Breast epithelium (tissue), 4 donors: ENCODE measurements around the gene CGNL1. TPM values are rescaled to one million over a fixed set of nuclear protein-coding genes. Genes with fewer than 3 reads are reported as not detected.

Source experiments
- DNase-seq, 2 donors: peaks; one replicate each; pipeline ENCODE4 v3.0.0-alpha.2; 2019; ENCODE audit warnings: low spot score in 2 of 2
- H3K27ac ChIP-seq, 2 donors: fragments of 200-600 bp; sonication (generic) in 1 of 2; one replicate each; pipeline ENCODE4 v1.5.1; 2016 to 2019; ENCODE audit warnings: mild to moderate bottlenecking in 1 of 2
- H3K27me3 ChIP-seq, 2 donors: fragments of 200-600 bp; sonication (generic) in 1 of 2; one replicate each; pipeline versions ENCODE4 v1.5.1 to v1.6.0; 2017 to 2019; ENCODE audit warnings: control low read depth in 1 of 2, mild to moderate bottlenecking in 1 of 2
- H3K36me3 ChIP-seq: fragments of 200-600 bp; one replicate; pipeline ENCODE4 v1.5.1; 2019
- H3K4me1 ChIP-seq, 2 donors: fragments of 200-600 bp; sonication (generic); one replicate each; pipeline ENCODE4 v1.5.1; 2016 to 2019; ENCODE audit warnings: control low read depth in 1 of 2
- H3K4me3 ChIP-seq, 3 donors: fragments of 200-600 bp; sonication (generic); 1 replicate in 2 of 3; 2 replicates in 1 of 3; pipeline ENCODE4 v1.5.1; 2016 to 2019; ENCODE audit warnings: mild to moderate bottlenecking in 3 of 3, moderate library complexity in 2 of 3
- H3K9me3 ChIP-seq, 2 donors: fragments of 200-600 bp; sonication (generic) in 1 of 2; one replicate each; pipeline ENCODE4 v1.5.1; 2016 to 2019; ENCODE audit warnings: control low read depth in 1 of 2
- POLR2A ChIP-seq: fragments of 450-650 bp; IDR thresholded peaks from one replicate; pipeline ENCODE4 v1.6.1; 2016; ENCODE audit warnings: antibody characterized with exemption, mild to moderate bottlenecking, moderate library complexity
- POLR2AphosphoS5 ChIP-seq, 3 donors: sonication (generic); formaldehyde crosslinking; IDR thresholded peaks; one replicate each; pipeline ENCODE4 v1.6.1; 2017; ENCODE audit warnings: antibody characterized with exemption in 3 of 3
- intact Hi-C: fragments of 100-400 bp; cut with DNase I; formaldehyde crosslinking; loops from one replicate; pipeline ENCODE4 v1.15.1; 2023; ENCODE audit warnings: low total_unique reads
- total RNA-seq, 3 donors: library from RNA; depleted of rRNA; stranded (reverse); fragments of >200 nt; gene quantifications; one replicate each; pipeline ENCODE4 v1.1.0, GENCODE V29; 2016
- TF ChIP-seq, protein P1 (sequence below), 3 donors: fragments of 450-650 bp; IDR thresholded peaks; one replicate each; pipeline ENCODE4 v1.5.1; 2016 to 2017; ENCODE audit warnings: antibody characterized with exemption in 3 of 3, mild to moderate bottlenecking in 3 of 3, moderate library complexity in 3 of 3

CGNL1 gene, protein sequence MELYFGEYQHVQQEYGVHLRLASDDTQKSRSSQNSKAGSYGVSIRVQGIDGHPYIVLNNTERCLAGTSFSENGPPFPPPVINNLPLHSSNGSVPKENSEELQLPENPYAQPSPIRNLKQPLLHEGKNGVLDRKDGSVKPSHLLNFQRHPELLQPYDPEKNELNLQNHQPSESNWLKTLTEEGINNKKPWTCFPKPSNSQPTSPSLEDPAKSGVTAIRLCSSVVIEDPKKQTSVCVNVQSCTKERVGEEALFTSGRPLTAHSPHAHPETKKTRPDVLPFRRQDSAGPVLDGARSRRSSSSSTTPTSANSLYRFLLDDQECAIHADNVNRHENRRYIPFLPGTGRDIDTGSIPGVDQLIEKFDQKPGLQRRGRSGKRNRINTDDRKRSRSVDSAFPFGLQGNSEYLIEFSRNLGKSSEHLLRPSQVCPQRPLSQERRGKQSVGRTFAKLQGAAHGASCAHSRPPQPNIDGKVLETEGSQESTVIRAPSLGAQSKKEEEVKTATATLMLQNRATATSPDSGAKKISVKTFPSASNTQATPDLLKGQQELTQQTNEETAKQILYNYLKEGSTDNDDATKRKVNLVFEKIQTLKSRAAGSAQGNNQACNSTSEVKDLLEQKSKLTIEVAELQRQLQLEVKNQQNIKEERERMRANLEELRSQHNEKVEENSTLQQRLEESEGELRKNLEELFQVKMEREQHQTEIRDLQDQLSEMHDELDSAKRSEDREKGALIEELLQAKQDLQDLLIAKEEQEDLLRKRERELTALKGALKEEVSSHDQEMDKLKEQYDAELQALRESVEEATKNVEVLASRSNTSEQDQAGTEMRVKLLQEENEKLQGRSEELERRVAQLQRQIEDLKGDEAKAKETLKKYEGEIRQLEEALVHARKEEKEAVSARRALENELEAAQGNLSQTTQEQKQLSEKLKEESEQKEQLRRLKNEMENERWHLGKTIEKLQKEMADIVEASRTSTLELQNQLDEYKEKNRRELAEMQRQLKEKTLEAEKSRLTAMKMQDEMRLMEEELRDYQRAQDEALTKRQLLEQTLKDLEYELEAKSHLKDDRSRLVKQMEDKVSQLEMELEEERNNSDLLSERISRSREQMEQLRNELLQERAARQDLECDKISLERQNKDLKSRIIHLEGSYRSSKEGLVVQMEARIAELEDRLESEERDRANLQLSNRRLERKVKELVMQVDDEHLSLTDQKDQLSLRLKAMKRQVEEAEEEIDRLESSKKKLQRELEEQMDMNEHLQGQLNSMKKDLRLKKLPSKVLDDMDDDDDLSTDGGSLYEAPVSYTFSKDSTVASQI
- 10 to 100 TPM in 2 of 3 donors, 1 to 10 TPM in 1; 5.4 to 24.9 (median 18.4) TPM for total RNA-seq

DNA sequence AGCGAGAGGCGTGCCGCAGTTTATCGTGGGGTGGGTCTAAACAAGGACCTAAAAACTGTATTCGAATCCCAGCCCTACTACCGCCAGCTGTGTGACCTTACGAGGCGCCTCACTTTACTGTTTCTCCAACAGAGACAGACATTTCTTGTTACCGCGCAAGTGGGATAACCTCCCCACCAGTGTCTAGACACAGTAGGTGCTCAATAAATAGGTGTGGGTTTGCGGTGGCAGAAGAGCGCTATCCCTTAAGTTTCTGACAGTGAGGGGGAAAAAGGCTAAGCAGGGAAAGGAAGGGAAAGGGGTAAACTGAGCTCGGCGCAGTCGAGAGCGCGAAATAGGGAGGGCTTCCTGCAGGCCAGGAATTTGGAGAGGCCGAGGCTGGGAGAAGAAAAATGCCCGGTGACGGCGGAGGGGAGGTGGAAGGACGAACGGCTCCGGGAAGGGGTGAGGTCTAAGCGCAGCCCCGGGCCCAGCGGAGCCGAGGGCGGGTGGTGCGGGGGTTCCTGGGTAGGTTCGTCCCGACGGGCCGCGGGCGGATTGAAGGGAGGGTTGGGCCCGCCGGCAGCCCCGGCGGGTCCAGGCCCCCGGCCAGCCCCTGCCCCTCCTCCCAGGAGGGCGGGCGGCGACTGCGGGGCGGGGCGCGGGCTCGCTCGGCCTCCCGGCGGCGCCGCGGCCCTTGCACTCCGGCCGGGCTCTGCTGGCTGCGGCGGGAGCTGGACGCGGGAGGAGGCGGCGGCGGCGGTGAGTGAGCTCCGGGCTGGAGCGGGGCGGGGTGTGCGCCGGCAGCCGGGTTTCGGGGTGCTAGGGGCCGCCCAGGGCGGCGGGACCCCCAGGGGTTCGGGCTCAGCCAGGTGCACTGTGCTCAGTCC, at the start of gene CGNL1:
TSS of gene CGNL1 (plus strand) at position 679 of the 869 bp plus-strand sequence. CDS start 61,495 bp downstream, outside the sequence.
- H3K27ac ChIP-seq, result peak within 1 kb of the TSS; percentile 83 to 84
- no peaks in the 10 kb centered on the region for H3K27me3 ChIP-seq
- TF ChIP-seq POLR2A, result no peak
- TF ChIP-seq, protein P1, sequence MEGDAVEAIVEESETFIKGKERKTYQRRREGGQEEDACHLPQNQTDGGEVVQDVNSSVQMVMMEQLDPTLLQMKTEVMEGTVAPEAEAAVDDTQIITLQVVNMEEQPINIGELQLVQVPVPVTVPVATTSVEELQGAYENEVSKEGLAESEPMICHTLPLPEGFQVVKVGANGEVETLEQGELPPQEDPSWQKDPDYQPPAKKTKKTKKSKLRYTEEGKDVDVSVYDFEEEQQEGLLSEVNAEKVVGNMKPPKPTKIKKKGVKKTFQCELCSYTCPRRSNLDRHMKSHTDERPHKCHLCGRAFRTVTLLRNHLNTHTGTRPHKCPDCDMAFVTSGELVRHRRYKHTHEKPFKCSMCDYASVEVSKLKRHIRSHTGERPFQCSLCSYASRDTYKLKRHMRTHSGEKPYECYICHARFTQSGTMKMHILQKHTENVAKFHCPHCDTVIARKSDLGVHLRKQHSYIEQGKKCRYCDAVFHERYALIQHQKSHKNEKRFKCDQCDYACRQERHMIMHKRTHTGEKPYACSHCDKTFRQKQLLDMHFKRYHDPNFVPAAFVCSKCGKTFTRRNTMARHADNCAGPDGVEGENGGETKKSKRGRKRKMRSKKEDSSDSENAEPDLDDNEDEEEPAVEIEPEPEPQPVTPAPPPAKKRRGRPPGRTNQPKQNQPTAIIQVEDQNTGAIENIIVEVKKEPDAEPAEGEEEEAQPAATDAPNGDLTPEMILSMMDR (IDR thresholded peaks at IDR 0.05), result no peak
- TF ChIP-seq POLR2AphosphoS5 (IDR thresholded peaks at IDR 0.05), result no peak
- intact Hi-C loops, result no loop called here
- H3K36me3 ChIP-seq, result no peaks in the 10 kb centered on the region
- no peak for DNase-seq
- H3K9me3 ChIP-seq, result no peaks in the 10 kb centered on the region
- peaks cover 0 to 5% of the 10 kb centered on the region in 2 donors for H3K4me1 ChIP-seq
- H3K4me3 ChIP-seq, result peak within 1 kb of the TSS; percentile 61 to 93 (median 83)

DNA sequence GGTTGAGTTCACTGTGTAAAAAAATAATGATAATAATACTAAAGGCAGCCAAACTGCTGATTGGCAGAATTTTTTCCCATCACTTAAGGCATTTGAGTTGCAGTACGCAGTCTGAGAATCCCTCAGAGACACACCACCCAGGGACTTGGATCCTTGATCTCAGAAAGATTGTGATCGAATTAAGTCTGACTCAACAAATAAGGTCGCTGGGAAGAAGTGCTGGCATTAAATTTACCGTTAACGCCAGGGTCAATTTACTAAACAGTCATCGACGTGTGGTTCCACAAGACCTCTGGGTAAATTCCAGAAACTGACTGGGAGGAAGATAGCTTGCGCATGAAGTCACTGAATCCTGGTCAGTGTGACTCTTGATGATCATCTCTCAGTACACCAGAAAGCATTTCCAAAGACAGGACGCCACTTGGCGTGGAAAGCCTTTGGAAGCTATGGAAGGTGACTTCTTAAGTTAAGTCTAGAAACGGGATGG, 48.3 kb upstream of the CGNL1 start:
- H3K27me3 ChIP-seq, result no peaks in the 10 kb centered on the region
- peak overlapping the region; percentile 9 to 30 for H3K27ac ChIP-seq
- H3K4me1 ChIP-seq, result no peaks in the 10 kb centered on the region
- peak overlapping the region in 1 of 3 donors; percentile 7 for H3K4me3 ChIP-seq
- TF ChIP-seq POLR2A, result no peak
- TF ChIP-seq, protein P1 (IDR thresholded peaks at IDR 0.05), result no peak
- TF ChIP-seq POLR2AphosphoS5 (IDR thresholded peaks at IDR 0.05), result no peak
- intact Hi-C loops, result no loop called here
- no peaks in the 10 kb centered on the region for H3K9me3 ChIP-seq
- no peaks in the 10 kb centered on the region for H3K36me3 ChIP-seq
- no peak for DNase-seq

DNA sequence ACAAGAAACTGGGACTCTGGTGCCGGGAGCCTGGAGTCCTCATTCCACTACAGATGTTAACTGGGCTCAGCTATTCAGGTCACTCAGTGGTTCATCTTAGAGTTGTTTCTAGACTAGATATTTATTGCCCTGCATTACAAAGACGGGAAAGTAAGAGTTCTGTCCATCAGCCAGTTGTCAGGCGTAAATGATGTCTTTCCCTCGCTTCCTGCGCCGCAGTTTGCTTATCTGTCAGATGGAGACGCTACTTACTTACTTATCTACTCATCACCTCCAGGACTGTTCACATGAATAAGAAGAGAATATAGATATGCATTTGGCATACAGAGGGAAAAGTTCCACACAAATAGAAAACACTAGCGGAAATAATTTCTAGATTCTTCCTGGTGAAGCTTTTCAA, 47.8 kb upstream of the CGNL1 start:
- Histone ChIP-seq H3K9me3 (no peaks in the 10 kb centered on the region), H3K36me3 (no peaks in the 10 kb centered on the region), H3K4me3 (no peak overlapping the region), H3K27me3 (no peaks in the 10 kb centered on the region), H3K4me1 (no peaks in the 10 kb centered on the region), H3K27ac (peak overlapping the region in 1 of 2 donors; percentile 30)
- TF ChIP-seq POLR2AphosphoS5 (IDR thresholded peaks at IDR 0.05), result no peak
- TF ChIP-seq POLR2A, result no peak
- TF ChIP-seq, protein P1 (IDR thresholded peaks at IDR 0.05), result no peak
- intact Hi-C loops, result no loop called here
- no peak for DNase-seq

DNA sequence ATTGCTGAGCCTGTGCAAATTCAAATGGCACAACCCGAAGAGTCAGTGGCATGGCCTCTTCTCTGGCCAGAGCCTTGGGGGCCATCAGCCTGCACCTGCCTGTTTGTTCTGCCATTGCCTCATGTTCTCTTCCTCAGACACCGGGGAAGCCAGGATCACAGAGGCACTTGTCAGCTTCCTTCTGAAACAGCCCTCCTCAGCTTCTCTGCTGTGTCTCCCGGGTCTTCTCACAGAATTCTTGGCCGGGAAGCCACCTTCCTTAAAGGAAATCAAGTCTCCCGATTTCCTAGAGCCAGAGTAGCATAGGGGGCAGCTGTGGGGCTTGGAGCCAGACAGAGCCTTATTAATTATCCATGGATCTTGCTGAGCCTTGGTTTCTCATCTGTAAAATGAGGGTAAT, 47.4 kb upstream of the CGNL1 start:
- TF ChIP-seq POLR2A (no peak), POLR2AphosphoS5 (IDR thresholded peaks at IDR 0.05) (no peak)
- TF ChIP-seq, protein P1 (IDR thresholded peaks at IDR 0.05), result no peak
- intact Hi-C loops, result no loop called here
- no peak for DNase-seq
- no peak overlapping the region for H3K27ac ChIP-seq
- no peaks in the 10 kb centered on the region for H3K27me3 ChIP-seq
- no peak overlapping the region for H3K4me3 ChIP-seq
- no peaks in the 10 kb centered on the region for H3K4me1 ChIP-seq
- no peaks in the 10 kb centered on the region for H3K36me3 ChIP-seq
- H3K9me3 ChIP-seq, result no peaks in the 10 kb centered on the region
